Body of pancreas (tissue), 4 donors: ENCODE measurements around the gene ADPRM.
A peak's percentile ranks its signal among the peaks of the same experiment; 100 is the strongest.

ENCODE experiments used
- CTCF ChIP-seq, 7 experiments: fragments of 450-650 bp in 4 of 7; fragments of 200-600 bp in 3 of 7; sonication (generic) in 3 of 7; IDR thresholded peaks; one replicate each; pipeline ENCODE4 v1.5.1; 2016 to 2019; ENCODE audit warnings: antibody characterized with exemption in 7 of 7
- POLR2A ChIP-seq, 3 donors: fragments of 450-650 bp; IDR thresholded peaks; one replicate each; pipeline ENCODE4 v1.6.1; 2016; ENCODE audit warnings: antibody characterized with exemption in 3 of 3, mild to moderate bottlenecking in 2 of 3

DNA sequence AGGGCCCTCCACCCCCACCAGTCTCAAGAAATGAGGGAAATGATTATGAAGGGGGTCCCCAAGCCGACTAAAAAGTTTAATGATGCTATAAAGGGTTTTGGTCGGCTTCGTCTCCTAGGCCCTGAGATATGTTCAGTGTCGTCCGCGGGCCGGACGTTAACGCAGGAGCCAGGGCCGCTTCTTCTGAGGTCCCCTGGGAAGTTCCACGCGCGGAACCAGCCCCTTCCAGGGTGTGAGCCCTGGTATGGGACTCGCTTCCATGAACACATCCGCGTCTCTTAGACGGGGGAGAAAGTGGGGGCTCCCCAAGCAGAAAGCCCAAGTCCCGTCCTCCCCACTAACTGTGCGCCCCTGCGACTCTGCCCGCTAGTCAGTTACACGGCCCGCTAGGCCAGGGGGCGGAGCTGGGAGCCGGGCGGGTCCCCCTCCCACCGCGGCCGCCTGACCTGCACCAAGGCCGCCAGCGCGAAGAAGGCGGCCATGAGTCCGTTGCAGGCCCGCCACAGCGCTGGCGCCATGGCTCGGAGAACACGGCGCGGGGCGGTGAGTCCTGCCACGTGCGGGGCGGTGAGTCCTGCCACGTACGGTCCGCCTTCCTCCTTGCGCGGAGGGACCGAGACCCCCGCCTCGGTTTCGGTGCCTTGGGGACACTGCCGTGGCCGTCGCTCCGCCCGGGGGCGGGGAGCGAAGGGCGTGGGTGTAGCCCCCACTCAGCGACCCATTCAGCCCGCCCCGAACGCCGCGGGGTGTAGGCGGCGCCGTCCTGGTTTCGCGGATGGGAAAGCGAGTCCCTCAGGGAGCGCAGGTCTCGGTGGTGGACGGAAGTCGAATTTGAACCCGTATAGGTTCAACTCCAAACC lies 32.2 kb downstream of the ADPRM start, which contains the start of gene TMEM220:
- TF ChIP-seq CTCF (IDR thresholded peaks at IDR 0.05): no peak
- TF ChIP-seq POLR2A (IDR thresholded peaks at IDR 0.05): peak; percentile 69 to 87 (median 83)
